ENCODE results near the gene DRAP1.

The DRAP1 gene

GRCh38 chr11:65961267-65962140 lies 42.3 kb downstream of the DRAP1 start, which contains the start of gene SART1:
Gene SART1, plus strand, starts transcription at chr11:65961734. Its CDS starts 47 bp downstream, at chr11:65961781.
- DNase-seq (ENCODE audit: low spot score): peak; percentile 99

GRCh38 chr11:65962141-65962564 lies 42.9 kb downstream of the DRAP1 start:
- no peak for DNase-seq (ENCODE audit: low spot score)

- no peak for DNase-seq (ENCODE audit: low spot score)
Observed at GRCh38 chr11:65964906-65965305, 45.7 kb downstream of the DRAP1 start.

GRCh38 chr11:65965986-65966762 lies 46.9 kb downstream of the DRAP1 start:
- no peak for DNase-seq (ENCODE audit: low spot score)

- DNase-seq (ENCODE audit: low spot score): no peak
Observed at GRCh38 chr11:65967329-65967934, 48.2 kb downstream of the DRAP1 start.

- no peak for DNase-seq (ENCODE audit: low spot score)
Observed at GRCh38 chr11:65968600-65969482, 49.6 kb downstream of the DRAP1 start.

Measured in AG08395 (cell line).